Endothelial cell of umbilical vein (primary cell): ENCODE measurements around the gene KRT79. TPM values are rescaled to one million over a fixed set of nuclear protein-coding genes. Genes with fewer than 3 reads are reported as not detected.

Experiments used
- BruUV-seq: library from RNA; stranded (reverse); fragments of 400-500 nt; replicated peaks from 2 replicates; lab custom pipeline; 2021; lab: Mats Ljungman, UMichigan
- CTCF ChIA-PET: fragments of 300-600, 350-600 bp; sonication (Branson Sonifier 250); formaldehyde crosslinking; loops from one replicate; lab custom pipeline; 2021; ENCODE audit warnings: antibody characterized with exemption, inconsistent platforms; lab: Charles Lee
- POLR2A ChIA-PET: fragments of 300-600, 350-600 bp; sonication (Branson Sonifier 250); formaldehyde crosslinking; loops from one replicate; lab custom pipeline; 2021; ENCODE audit warnings: antibody characterized with exemption, inconsistent platforms; lab: Charles Lee
- DNase-seq: peaks from one replicate; pipeline ENCODE4 v3.0.0-alpha.2; 2011; ENCODE audit warnings: low read depth, low spot score
- FAIRE-seq: peaks from 2 replicates; lab custom pipeline; 2011; peaks lifted over from hg19 to GRCh38; lab: Jason Lieb, UNC
- H2AFZ ChIP-seq: 2 replicates; pipeline ENCODE4 v1.6.0; 2012; ENCODE audit warnings: low read depth, low read length, control low read depth, inconsistent platforms
- H3K27ac ChIP-seq: 2 replicates; pipeline ENCODE4 v1.5.1; 2011; ENCODE audit warnings: low read depth, mild to moderate bottlenecking, control low read depth, low read length, moderate library complexity; ENCODE audit not compliant: insufficient read depth
- H3K27me3 ChIP-seq, 2 experiments: 2 replicates each; pipeline versions ENCODE4 v1.6.0 to v1.6.1; 2011; ENCODE audit warnings: low read length in 2 of 2, mixed read lengths in 1 of 2; ENCODE audit not compliant: control insufficient read depth in 2 of 2, insufficient read depth in 2 of 2
- H3K36me3 ChIP-seq, 2 experiments: 2 replicates in 1 of 2; 3 replicates in 1 of 2; pipeline ENCODE4 v1.5.1; 2011; ENCODE audit warnings: low read length in 2 of 2, mild to moderate bottlenecking in 1 of 2, moderate library complexity in 1 of 2; ENCODE audit not compliant: control insufficient read depth in 2 of 2, insufficient read depth in 2 of 2; ENCODE audit errors: extremely low read depth in 1 of 2
- H3K4me1 ChIP-seq: 3 replicates; pipeline ENCODE4 v1.5.1; 2011; ENCODE audit warnings: mild to moderate bottlenecking, low read length; ENCODE audit not compliant: control insufficient read depth, insufficient read depth; ENCODE audit errors: extremely low read depth
- H3K4me2 ChIP-seq: 2 replicates; pipeline ENCODE4 v1.6.1; 2011; ENCODE audit warnings: low read length, control low read depth, mixed read lengths; ENCODE audit not compliant: insufficient read depth
- H3K4me3 ChIP-seq, 3 experiments: fragments of 200-600 bp in 1 of 3; sonication (generic), shearing (Covaris generic) in 1 of 3; replicated peaks in 1 of 3; 2 replicates each; pipeline ENCODE4 v1.5.1; 2011 to 2016; ENCODE audit warnings: control low read depth in 3 of 3, low read length in 3 of 3, mild to moderate bottlenecking in 2 of 3, inconsistent platforms in 1 of 3, low read depth in 1 of 3, moderate library complexity in 1 of 3; ENCODE audit not compliant: insufficient read depth in 1 of 3
- H3K79me2 ChIP-seq: 2 replicates; pipeline ENCODE4 v1.6.0; 2012; ENCODE audit warnings: low read length, inconsistent platforms; ENCODE audit not compliant: control insufficient read depth, insufficient read depth
- H3K9ac ChIP-seq: replicated peaks from 2 replicates; pipeline ENCODE3; 2011; ENCODE audit warnings: low read length, control low read depth; ENCODE audit not compliant: insufficient read depth; ENCODE audit errors: extremely low read depth
- H3K9me1 ChIP-seq: replicated peaks from 3 replicates; pipeline ENCODE4 v1.6.0; 2011; ENCODE audit warnings: mild to moderate bottlenecking, low read length; ENCODE audit not compliant: control insufficient read depth, insufficient read depth; ENCODE audit errors: extremely low read depth
- H3K9me3 ChIP-seq: replicated peaks from 2 replicates; pipeline ENCODE4 v1.5.1; 2012; ENCODE audit warnings: low read length, inconsistent platforms; ENCODE audit not compliant: control insufficient read depth, insufficient read depth
- H4K20me1 ChIP-seq: replicated peaks from 2 replicates; pipeline ENCODE3; 2011; ENCODE audit warnings: mild to moderate bottlenecking, low read length; ENCODE audit not compliant: control insufficient read depth, insufficient read depth; ENCODE audit errors: extremely low read depth
- CTCF ChIP-seq, 2 donors: IDR thresholded peaks; 1 replicate in 1 of 2; 2 replicates in 1 of 2; pipeline ENCODE4 v1.5.1; 2011; ENCODE audit warnings: low read length in 2 of 2, mild to moderate bottlenecking in 2 of 2, moderate library complexity in 2 of 2, control low read depth in 1 of 2, inconsistent platforms in 1 of 2, low read depth in 1 of 2; ENCODE audit not compliant: insufficient read depth in 1 of 2; ENCODE audit errors: extremely low read depth in 1 of 2
- EZH2 ChIP-seq: IDR thresholded peaks from 2 replicates; pipeline ENCODE4 v1.6.1; 2012; ENCODE audit warnings: borderline replicate concordance, low read depth, mild to moderate bottlenecking, moderate library complexity, low read length, inconsistent platforms; ENCODE audit not compliant: severe bottlenecking
- FOS ChIP-seq: IDR thresholded peaks from 2 replicates; pipeline ENCODE4 v1.6.1; 2011; ENCODE audit warnings: mild to moderate bottlenecking, low read length, moderate library complexity, borderline replicate concordance; ENCODE audit not compliant: insufficient read depth
- GATA2 ChIP-seq: IDR thresholded peaks from 2 replicates; pipeline ENCODE4 v1.7.0; 2011; ENCODE audit warnings: low read depth, mild to moderate bottlenecking, moderate library complexity, mixed read lengths, low read length; ENCODE audit not compliant: insufficient read length, insufficient read depth
- JUN ChIP-seq: IDR thresholded peaks from 2 replicates; pipeline ENCODE4 v1.6.1; 2011; ENCODE audit warnings: borderline replicate concordance, low read depth; ENCODE audit not compliant: insufficient read length, insufficient read depth
- MAX ChIP-seq: IDR thresholded peaks from 2 replicates; pipeline ENCODE4 v1.6.1; 2011; ENCODE audit not compliant: insufficient read depth, insufficient read length
- MYC ChIP-seq: IDR thresholded peaks from one replicate; pipeline ENCODE4 v1.6.1; 2011; ENCODE audit warnings: mild to moderate bottlenecking, low read depth, low read length
- POLR2A ChIP-seq: IDR thresholded peaks from 2 replicates; pipeline ENCODE4 v1.6.1; 2012; ENCODE audit warnings: low read depth, mild to moderate bottlenecking, control low read depth, low read length
- POLR2AphosphoS5 ChIP-seq: IDR thresholded peaks from 2 replicates; pipeline ENCODE4 v1.6.1; 2012; ENCODE audit warnings: low read depth, mild to moderate bottlenecking, control low read depth, low read length, moderate library complexity; ENCODE audit not compliant: insufficient read depth
- dilution Hi-C: fragments of 300-500 bp; cut with MboI; formaldehyde crosslinking; loops from one replicate; pipeline ENCODE4 v1.15.0; 2019; ENCODE audit warnings: low sequenced_read_pairs; ENCODE audit not compliant: extremely low pct_ligation_motif_present
- intact Hi-C: fragments of 100-400 bp; cut with micrococcal nuclease; formaldehyde crosslinking; loops from one replicate; pipeline ENCODE4 v1.10.0; 2022
- polyA plus RNA-seq, 4 experiments: library from polyadenylated mRNA; depleted of rRNA in 3 of 4; stranded (reverse) in 3 of 4; unstranded in 1 of 4; fragments of >200 nt; gene quantifications; 2 replicates each; pipeline versions ENCODE4 v1.2.1 to v1.2.3, GENCODE V29; 2011 to 2012; ENCODE audit warnings: missing spikeins in 1 of 4
- total RNA-seq: library from RNA; stranded (reverse); gene quantifications from 2 replicates; pipeline ENCODE4 v1.2.3, GENCODE V29; 2021

Gene KRT79
- total and polyA plus RNA-seq, 2 donors (not counting 3 experiments of a cell fraction or from before 2014, with no cell fraction given), result not detected

GRCh38 chr12:52825961-52826360 is 8.2 kb downstream of the KRT79 start:
- no TSS peak for BruUV-seq
- ChIA-PET CTCF (interaction anchor here (0.8 kb wide), 1 partner anchor 48 kb away, joined by 3 read pairs; no protein-coding TSS in a partner anchor), POLR2A (no interaction called here)
- H4K20me1 ChIP-seq, result no peaks in the 10 kb centered on the region
- no peak overlapping the region for H3K9ac ChIP-seq
- H3K9me1 ChIP-seq, result no peaks in the 10 kb centered on the region
- H3K27me3 ChIP-seq, result peaks cover 2 to 3% of the 10 kb centered on the region in 2 experiments
- H2AFZ ChIP-seq, result no peak overlapping the region
- H3K4me3 ChIP-seq, result no peak overlapping the region
- H3K36me3 ChIP-seq, result no peaks in the 10 kb centered on the region
- H3K4me1 ChIP-seq, result no peaks in the 10 kb centered on the region
- no peaks in the 10 kb centered on the region for H3K9me3 ChIP-seq
- intact Hi-C loops (no loop called here), dilution Hi-C loops (no loop called here)
- H3K4me2 ChIP-seq, result no peak overlapping the region
- no peaks in the 10 kb centered on the region for H3K79me2 ChIP-seq
- no peak overlapping the region for H3K27ac ChIP-seq
- TF ChIP-seq EZH2, result no peak
- TF ChIP-seq CTCF (IDR thresholded peaks at IDR 0.05; ENCODE audit: extremely low read depth in 1 of 2, insufficient read depth in 1 of 2, low read depth in 1 of 2, low read length in 2 of 2), result no peak
- no peak for TF ChIP-seq POLR2A
- no peak for TF ChIP-seq POLR2AphosphoS5
- TF ChIP-seq MAX, result no peak
- no peak for TF ChIP-seq JUN
- no peak for TF ChIP-seq FOS
- TF ChIP-seq MYC, result no peak
- no peak for TF ChIP-seq GATA2
- DNase-seq (no peak), FAIRE-seq (no peak)
